Measurements from ENCODE around the gene PTPRN2. TPM values are rescaled to one million over a fixed set of nuclear protein-coding genes. Genes with fewer than 3 reads are reported as not detected.

Gene PTPRN2
- polyA plus RNA-seq, 1 of the 3 experiments (the other 2 are of a cell fraction): 4.0 TPM

DNA sequence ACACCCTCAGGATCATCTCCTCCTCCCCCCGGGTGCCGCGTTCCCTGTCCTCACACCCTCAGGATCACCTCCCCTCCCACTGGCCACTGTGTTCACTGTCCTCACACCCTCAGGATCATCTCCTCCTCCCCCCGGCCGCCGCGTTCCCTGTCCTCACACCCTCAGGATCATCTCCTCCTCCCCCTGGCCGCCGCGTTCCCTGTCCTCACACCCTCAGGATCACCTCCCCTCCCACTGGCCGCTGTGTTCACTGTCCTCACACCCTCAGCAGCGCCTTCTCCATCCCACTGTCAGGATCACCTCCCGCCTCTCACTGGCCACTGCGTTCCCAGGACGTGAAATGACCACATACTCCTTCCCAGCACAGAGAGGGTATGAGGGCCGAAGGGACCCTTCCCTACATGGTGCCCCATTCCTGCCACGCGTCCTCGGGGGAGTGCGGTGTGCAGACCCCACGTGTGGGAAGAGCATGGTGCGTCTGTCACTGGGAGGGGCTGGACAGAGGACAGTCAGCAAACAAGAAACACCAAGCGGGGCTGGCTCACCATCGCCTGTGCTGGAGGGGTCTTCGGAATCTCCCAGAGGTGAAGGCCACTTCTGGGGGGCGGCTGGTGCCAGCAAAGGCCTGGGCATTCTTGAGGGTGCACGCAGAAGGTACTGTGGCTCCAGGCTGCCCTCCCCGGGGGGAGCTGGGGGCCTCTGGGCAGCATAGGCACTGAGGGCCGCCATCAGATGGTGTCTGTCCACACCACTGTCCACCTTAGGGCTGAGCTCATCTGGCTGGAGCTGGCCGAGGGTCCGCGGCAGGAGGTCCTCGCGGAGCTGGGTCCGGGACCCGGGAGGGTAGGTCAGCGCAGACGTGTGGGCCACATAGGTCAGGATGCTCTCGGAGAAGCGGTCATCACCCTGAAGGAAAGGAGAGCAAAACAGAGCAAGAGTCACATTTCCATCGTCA, 421.0 kb downstream of the PTPRN2 start:
- no peaks in the 10 kb centered on the region for H3K79me2 ChIP-seq (ENCODE audit: insufficient read depth)
- H3K4me3 ChIP-seq (ENCODE audit: low read depth in 2 of 2, low read length in 1 of 2): no peak overlapping the region; a peak in 1 of 4 replicates
- H3K27ac ChIP-seq (ENCODE audit: low read depth in 2 of 2, low read length in 1 of 2): no peak overlapping the region
- H3K4me2 ChIP-seq: no peak overlapping the region
- no peaks in the 10 kb centered on the region for H4K20me1 ChIP-seq (ENCODE audit: insufficient read depth)
- no peaks in the 10 kb centered on the region for H3K9me2 ChIP-seq
- H2AFZ ChIP-seq (ENCODE audit: low read depth): no peak overlapping the region
- H3K4me1 ChIP-seq (ENCODE audit: control insufficient read depth in 1 of 2, insufficient read depth in 2 of 2, low read depth in 1 of 2, low read length in 1 of 2): no peaks in the 10 kb centered on the region
- H3K9ac ChIP-seq: no peak overlapping the region
- ChIA-PET POLR2A (no interaction called here), CTCF (interaction anchor here (2.2 to 2.6 kb wide), 2 partner anchors 11 kb away, joined by 6 read pairs; no protein-coding TSS in a partner anchor)
- H3K27me3 ChIP-seq (ENCODE audit: insufficient read depth): no peaks in the 10 kb centered on the region
- no peak for TF ChIP-seq POLR2AphosphoS5 (IDR thresholded peaks at IDR 0.05; ENCODE audit: low read depth, low read length)
- no peak for TF ChIP-seq TAF1 (IDR thresholded peaks at IDR 0.05; ENCODE audit: borderline replicate concordance, low read depth, low read length)
- TF ChIP-seq EZH2phosphoT487 (IDR thresholded peaks at IDR 0.05; ENCODE audit: borderline replicate concordance, low read depth): no peak
- TF ChIP-seq MEF2A (IDR thresholded peaks at IDR 0.05; ENCODE audit: borderline replicate concordance, low read depth): no peak
- no peak for TF ChIP-seq NRF1 (IDR thresholded peaks at IDR 0.05; ENCODE audit: low read depth, low read length)
- no peak for TF ChIP-seq FOSL2 (IDR thresholded peaks at IDR 0.05; ENCODE audit: borderline replicate concordance, low read depth)
- no peak for TF ChIP-seq FOXJ3 (CRISPR knock-in tag; IDR thresholded peaks at IDR 0.05)
- no peak for TF ChIP-seq GABPA (IDR thresholded peaks at IDR 0.05; ENCODE audit: low read depth)
- TF ChIP-seq RAD21 (IDR thresholded peaks at IDR 0.05; ENCODE audit: low read length): no peak
- TF ChIP-seq RFX5 (IDR thresholded peaks at IDR 0.05; ENCODE audit: low read length): no peak
- no peak for TF ChIP-seq RCOR1 (IDR thresholded peaks at IDR 0.05; ENCODE audit: low read length)
- TF ChIP-seq JUND (IDR thresholded peaks at IDR 0.05): no peak
- TF ChIP-seq TEAD4 (IDR thresholded peaks at IDR 0.05; ENCODE audit: borderline replicate concordance, insufficient read depth): no peak
- TF ChIP-seq CHD2 (IDR thresholded peaks at IDR 0.05; ENCODE audit: low read length, partially characterized antibody): no peak
- TF ChIP-seq RXRA (IDR thresholded peaks at IDR 0.05; ENCODE audit: borderline replicate concordance, low read depth): no peak
- TF ChIP-seq MXI1 (IDR thresholded peaks at IDR 0.05; ENCODE audit: low read depth, low read length): no peak
- DNase-seq: no peak
- WGBS (ENCODE audit: low lambda C conversion rate): 59% methylated on average over 36 of the region's 41 CpGs
- no peaks in the 10 kb centered on the region for H3F3A ChIP-seq (replicated peaks; ENCODE audit: insufficient read depth)
- H3K9me3 ChIP-seq: no peaks in the 10 kb centered on the region
- no peaks in the 10 kb centered on the region for H3K36me3 ChIP-seq (replicated peaks in 1 of 2; ENCODE audit: control insufficient read depth in 1 of 2, insufficient read depth in 2 of 2, low read length in 1 of 2)

DNA sequence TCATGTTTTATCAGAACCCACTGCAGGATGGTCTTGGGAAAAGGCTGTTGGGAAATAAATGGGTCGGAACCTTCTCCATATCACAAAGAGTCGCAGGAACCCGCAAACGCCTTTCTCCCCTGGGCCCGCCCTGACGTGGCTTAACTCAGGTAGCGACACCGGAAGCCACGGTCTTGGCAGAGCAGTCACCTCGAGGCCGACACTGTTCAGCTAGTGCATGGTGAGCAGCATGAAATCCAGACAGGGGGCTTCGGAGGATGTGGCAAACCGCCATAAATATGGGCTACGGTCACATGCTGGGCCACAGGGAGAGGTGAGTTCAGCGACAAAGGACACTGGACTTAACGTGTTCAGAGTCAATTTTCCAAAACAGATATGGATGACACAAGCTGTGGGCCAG, 421.9 kb downstream of the PTPRN2 start:
- Histone ChIP-seq H3K9me2 (no peaks in the 10 kb centered on the region), H3K9ac (no peak overlapping the region), H4K20me1 (ENCODE audit: insufficient read depth) (no peaks in the 10 kb centered on the region), H3K9me3 (peaks cover 4% of the 10 kb centered on the region; the same call in 1 of the 2 replicates), H2AFZ (ENCODE audit: low read depth) (no peak overlapping the region), H3K36me3 (replicated peaks in 1 of 2; ENCODE audit: control insufficient read depth in 1 of 2, insufficient read depth in 2 of 2, low read length in 1 of 2) (no peaks in the 10 kb centered on the region), H3K79me2 (ENCODE audit: insufficient read depth) (no peaks in the 10 kb centered on the region), H3K27me3 (ENCODE audit: insufficient read depth) (no peaks in the 10 kb centered on the region), H3K4me1 (ENCODE audit: control insufficient read depth in 1 of 2, insufficient read depth in 2 of 2, low read depth in 1 of 2, low read length in 1 of 2) (no peaks in the 10 kb centered on the region), H3K27ac (ENCODE audit: low read depth in 2 of 2, low read length in 1 of 2) (no peak overlapping the region), H3K4me2 (no peak overlapping the region), H3F3A (replicated peaks; ENCODE audit: insufficient read depth) (no peaks in the 10 kb centered on the region), H3K4me3 (ENCODE audit: low read depth in 2 of 2, low read length in 1 of 2) (no peak overlapping the region)
- POLR2A ChIA-PET: no interaction called here
- 61% methylated on average over 16 of the region's 16 CpGs for WGBS (ENCODE audit: low lambda C conversion rate)
- TF ChIP-seq SIN3A (IDR thresholded peaks at IDR 0.05; ENCODE audit: borderline replicate concordance, low read depth, low read length): no peak
- TF ChIP-seq RFX5 (IDR thresholded peaks at IDR 0.05; ENCODE audit: low read length): no peak
- TF ChIP-seq NFIC (IDR thresholded peaks at IDR 0.05; ENCODE audit: borderline replicate concordance): no peak
- no peak for TF ChIP-seq TEAD4 (IDR thresholded peaks at IDR 0.05; ENCODE audit: borderline replicate concordance, insufficient read depth)
- no peak for TF ChIP-seq FOXM1 (IDR thresholded peaks at IDR 0.05; ENCODE audit: low read depth)
- TF ChIP-seq FOXJ3 (CRISPR knock-in tag; IDR thresholded peaks at IDR 0.05): no peak
- TF ChIP-seq, protein P1, sequence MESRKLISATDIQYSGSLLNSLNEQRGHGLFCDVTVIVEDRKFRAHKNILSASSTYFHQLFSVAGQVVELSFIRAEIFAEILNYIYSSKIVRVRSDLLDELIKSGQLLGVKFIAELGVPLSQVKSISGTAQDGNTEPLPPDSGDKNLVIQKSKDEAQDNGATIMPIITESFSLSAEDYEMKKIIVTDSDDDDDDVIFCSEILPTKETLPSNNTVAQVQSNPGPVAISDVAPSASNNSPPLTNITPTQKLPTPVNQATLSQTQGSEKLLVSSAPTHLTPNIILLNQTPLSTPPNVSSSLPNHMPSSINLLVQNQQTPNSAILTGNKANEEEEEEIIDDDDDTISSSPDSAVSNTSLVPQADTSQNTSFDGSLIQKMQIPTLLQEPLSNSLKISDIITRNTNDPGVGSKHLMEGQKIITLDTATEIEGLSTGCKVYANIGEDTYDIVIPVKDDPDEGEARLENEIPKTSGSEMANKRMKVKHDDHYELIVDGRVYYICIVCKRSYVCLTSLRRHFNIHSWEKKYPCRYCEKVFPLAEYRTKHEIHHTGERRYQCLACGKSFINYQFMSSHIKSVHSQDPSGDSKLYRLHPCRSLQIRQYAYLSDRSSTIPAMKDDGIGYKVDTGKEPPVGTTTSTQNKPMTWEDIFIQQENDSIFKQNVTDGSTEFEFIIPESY (IDR thresholded peaks at IDR 0.05; ENCODE audit: borderline replicate concordance, low read depth): no peak
- TF ChIP-seq NRF1 (IDR thresholded peaks at IDR 0.05; ENCODE audit: low read depth, low read length): no peak
- no peak for TF ChIP-seq YY1 (IDR thresholded peaks at IDR 0.05; ENCODE audit: low read depth)
- TF ChIP-seq RAD21 (IDR thresholded peaks at IDR 0.05; ENCODE audit: low read length): no peak
- TF ChIP-seq CHD2 (IDR thresholded peaks at IDR 0.05; ENCODE audit: low read length, partially characterized antibody): no peak
- TF ChIP-seq TCF12 (IDR thresholded peaks at IDR 0.05): no peak
- TF ChIP-seq RCOR1 (IDR thresholded peaks at IDR 0.05; ENCODE audit: low read length): no peak
- TF ChIP-seq, protein P2, sequence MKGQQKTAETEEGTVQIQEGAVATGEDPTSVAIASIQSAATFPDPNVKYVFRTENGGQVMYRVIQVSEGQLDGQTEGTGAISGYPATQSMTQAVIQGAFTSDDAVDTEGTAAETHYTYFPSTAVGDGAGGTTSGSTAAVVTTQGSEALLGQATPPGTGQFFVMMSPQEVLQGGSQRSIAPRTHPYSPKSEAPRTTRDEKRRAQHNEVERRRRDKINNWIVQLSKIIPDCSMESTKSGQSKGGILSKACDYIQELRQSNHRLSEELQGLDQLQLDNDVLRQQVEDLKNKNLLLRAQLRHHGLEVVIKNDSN (IDR thresholded peaks at IDR 0.05; ENCODE audit: borderline replicate concordance, low read depth): no peak
- TF ChIP-seq FOSL2 (IDR thresholded peaks at IDR 0.05; ENCODE audit: borderline replicate concordance, low read depth): no peak
- TF ChIP-seq EZH2phosphoT487 (IDR thresholded peaks at IDR 0.05; ENCODE audit: borderline replicate concordance, low read depth): no peak
- TF ChIP-seq, protein P3, sequence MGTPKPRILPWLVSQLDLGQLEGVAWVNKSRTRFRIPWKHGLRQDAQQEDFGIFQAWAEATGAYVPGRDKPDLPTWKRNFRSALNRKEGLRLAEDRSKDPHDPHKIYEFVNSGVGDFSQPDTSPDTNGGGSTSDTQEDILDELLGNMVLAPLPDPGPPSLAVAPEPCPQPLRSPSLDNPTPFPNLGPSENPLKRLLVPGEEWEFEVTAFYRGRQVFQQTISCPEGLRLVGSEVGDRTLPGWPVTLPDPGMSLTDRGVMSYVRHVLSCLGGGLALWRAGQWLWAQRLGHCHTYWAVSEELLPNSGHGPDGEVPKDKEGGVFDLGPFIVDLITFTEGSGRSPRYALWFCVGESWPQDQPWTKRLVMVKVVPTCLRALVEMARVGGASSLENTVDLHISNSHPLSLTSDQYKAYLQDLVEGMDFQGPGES (IDR thresholded peaks at IDR 0.05; ENCODE audit: low read depth, low read length): no peak
- CTCF ChIA-PET: no interaction called here
- no peak for DNase-seq
